ENCODE results near the gene EPHA7.

Gene EPHA7

GRCh38 chr6:93419304-93420162, at the start of gene EPHA7:
TSS of gene EPHA7 (minus strand) at chr6:93419559. CDS start at chr6:93419341, 218 bp downstream.
- DNase-seq (ENCODE audit: low read depth, low spot score): no peak

- no peak for DNase-seq (ENCODE audit: low read depth, low spot score)
Measured at GRCh38 chr6:93468291-93468690, 48.9 kb upstream of the EPHA7 start.

GRCh38 chr6:93454533-93454932, 35.2 kb upstream of the EPHA7 start:
- DNase-seq (ENCODE audit: low read depth, low spot score): no peak

- DNase-seq (ENCODE audit: low read depth, low spot score): no peak
Measured at GRCh38 chr6:93453956-93454355, 34.6 kb upstream of the EPHA7 start.

GRCh38 chr6:93447874-93448273, 28.5 kb upstream of the EPHA7 start:
- DNase-seq (ENCODE audit: low read depth, low spot score): no peak

GRCh38 chr6:93437491-93437890, 18.1 kb upstream of the EPHA7 start:
- DNase-seq (ENCODE audit: low read depth, low spot score): no peak

- DNase-seq (ENCODE audit: low read depth, low spot score): no peak
Measured at GRCh38 chr6:93433592-93433991, 14.2 kb upstream of the EPHA7 start.

- DNase-seq (ENCODE audit: low read depth, low spot score): no peak
Measured at GRCh38 chr6:93424303-93425064, 5.1 kb upstream of the EPHA7 start.

- DNase-seq (ENCODE audit: low read depth, low spot score): no peak
Measured at GRCh38 chr6:93423542-93423941, 4.2 kb upstream of the EPHA7 start.

- DNase-seq (ENCODE audit: low read depth, low spot score): no peak
Measured at GRCh38 chr6:93420163-93420795, 920 bp upstream of the EPHA7 start.

- no peak for DNase-seq (ENCODE audit: low read depth, low spot score)
Measured at GRCh38 chr6:93418408-93419303, 703 bp downstream of the EPHA7 start.

GRCh38 chr6:93418033-93418407, 1.3 kb downstream of the EPHA7 start:
- no peak for DNase-seq (ENCODE audit: low read depth, low spot score)

GRCh38 chr6:93417421-93418013, 1.8 kb downstream of the EPHA7 start:
- DNase-seq (ENCODE audit: low read depth, low spot score): no peak

GRCh38 chr6:93416571-93417420, 2.6 kb downstream of the EPHA7 start:
- DNase-seq (ENCODE audit: low read depth, low spot score): no peak

GRCh38 chr6:93413190-93413589, 6.2 kb downstream of the EPHA7 start:
- no peak for DNase-seq (ENCODE audit: low read depth, low spot score)

- no peak for DNase-seq (ENCODE audit: low read depth, low spot score)
Measured at GRCh38 chr6:93412452-93412851, 6.9 kb downstream of the EPHA7 start.

- no peak for DNase-seq (ENCODE audit: low read depth, low spot score)
Measured at GRCh38 chr6:93407186-93407585, 12.2 kb downstream of the EPHA7 start.

- DNase-seq (ENCODE audit: low read depth, low spot score): no peak
Measured at GRCh38 chr6:93403390-93403789, 16.0 kb downstream of the EPHA7 start.

GRCh38 chr6:93398723-93399122, 20.6 kb downstream of the EPHA7 start:
- DNase-seq (ENCODE audit: low read depth, low spot score): no peak

- no peak for DNase-seq (ENCODE audit: low read depth, low spot score)
Measured at GRCh38 chr6:93394471-93394870, 24.9 kb downstream of the EPHA7 start.

Data from activated naive CD8-positive, alpha-beta T cell treated with anti-CD3 and anti-CD28 coated beads, Interleukin-2, amount 50 U/mL, for 16 hours (primary cell).